AG09309 (cell line): ENCODE data around the gene ZNF236.

Experiments
- DNase-seq: peaks from one replicate; pipeline ENCODE4 v3.0.0-alpha.2; 2010; ENCODE audit warnings: low read depth
- H3K4me3 ChIP-seq: 2 replicates; pipeline ENCODE4 v1.5.1; 2011; ENCODE audit warnings: mild to moderate bottlenecking, low read depth, low read length, moderate library complexity; ENCODE audit not compliant: control insufficient read depth
- CTCF ChIP-seq: IDR thresholded peaks from 2 replicates; pipeline ENCODE4 v1.5.1; 2011; ENCODE audit warnings: mild to moderate bottlenecking, low read depth, low read length, inconsistent platforms; ENCODE audit not compliant: insufficient read depth, control insufficient read depth; ENCODE audit errors: missing control alignments

Gene ZNF236

GRCh38 chr18:76948345-76948744, 126.0 kb downstream of the ZNF236 start:
- DNase-seq = no peak
- no peak for TF ChIP-seq CTCF

GRCh38 chr18:76951456-76952247, 129.3 kb downstream of the ZNF236 start:
- H3K4me3 ChIP-seq = no peak overlapping the region
- no peak for DNase-seq
- TF ChIP-seq CTCF = no peak

More at GRCh38 chr18:76948345-76948744, 126.0 kb downstream of the ZNF236 start:
- H3K4me3 ChIP-seq = no peak overlapping the region

- no peak for DNase-seq
- H3K4me3 ChIP-seq = no peak overlapping the region
- TF ChIP-seq CTCF = no peak
Measured at GRCh38 chr18:76952747-76953146, 130.4 kb downstream of the ZNF236 start.

- DNase-seq = no peak
- no peak for TF ChIP-seq CTCF
- H3K4me3 ChIP-seq = no peak overlapping the region
Measured at GRCh38 chr18:76953156-76953555, 130.8 kb downstream of the ZNF236 start.

GRCh38 chr18:76953583-76954233, 131.4 kb downstream of the ZNF236 start:
- DNase-seq = no peak
- TF ChIP-seq CTCF = no peak
- H3K4me3 ChIP-seq = no peak overlapping the region

- no peak for DNase-seq
Measured at GRCh38 chr18:76955524-76956170, 133.3 kb downstream of the ZNF236 start.

More at GRCh38 chr18:76955524-76956170, 133.3 kb downstream of the ZNF236 start:
- TF ChIP-seq CTCF = no peak
- H3K4me3 ChIP-seq = no peak overlapping the region
